K562 (cell line): ENCODE results near the gene CNOT10. TPM values are rescaled to one million over a fixed set of nuclear protein-coding genes. Genes with fewer than 3 reads are reported as not detected.
A peak's percentile ranks its signal among the peaks of the same experiment; 100 is the strongest.

Experiments used
- BCL6 ChIP-seq: fragments of 250-450 bp; sonication (Bioruptor Pico); IDR thresholded peaks from 2 replicates; pipeline ENCODE4 v1.4.0; 2020
- BMI1 ChIP-seq: fragments of 150-350 bp; IDR thresholded peaks from 2 replicates; pipeline ENCODE4 v1.6.1; 2014; ENCODE audit warnings: low read length
- CEBPZ ChIP-seq: fragments of 150-350 bp; IDR thresholded peaks from 2 replicates; pipeline ENCODE4 v1.6.1; 2014; ENCODE audit warnings: low read depth, mild to moderate bottlenecking, low read length, borderline replicate concordance
- CREB1 ChIP-seq, 2 experiments: sonication (generic) in 1 of 2; formaldehyde crosslinking in 1 of 2; IDR thresholded peaks; 2 replicates each; pipeline versions ENCODE4 v1.6.1 to v1.8.0; 2012 to 2022; ENCODE audit warnings: inconsistent platforms in 1 of 2, mild to moderate bottlenecking in 1 of 2, missing genetic modification reagents in 1 of 2, moderate library complexity in 1 of 2
- FIP1L1 ChIP-seq: fragments of 200-400 bp; formaldehyde crosslinking; IDR thresholded peaks from 2 replicates; pipeline ENCODE4 v1.6.1; 2018; ENCODE audit warnings: mild to moderate bottlenecking, low read depth, low read length; ENCODE audit not compliant: poor library complexity, severe bottlenecking
- NBN ChIP-seq: fragments of 450-650 bp; IDR thresholded peaks from 2 replicates; pipeline ENCODE4 v1.6.1; 2016; ENCODE audit warnings: low read depth, mild to moderate bottlenecking
- NCOA2 ChIP-seq, 2 experiments: fragments of 450-650 bp; IDR thresholded peaks; 2 replicates each; pipeline ENCODE4 v1.6.1; 2018; ENCODE audit warnings: mild to moderate bottlenecking in 2 of 2, moderate library complexity in 1 of 2; ENCODE audit not compliant: partially characterized antibody in 2 of 2
- NR2C2 ChIP-seq, 2 experiments: fragments of 200-800 bp in 1 of 2; sonication (Bioruptor generic) in 1 of 2; sonication (generic) in 1 of 2; formaldehyde crosslinking in 1 of 2; IDR thresholded peaks; 2 replicates each; pipeline versions ENCODE4 v1.6.1 to v1.8.0; 2016 to 2022; ENCODE audit warnings: mild to moderate bottlenecking in 1 of 2, missing compliant biosample characterization in 1 of 2, missing genetic modification characterization in 1 of 2, missing genetic modification reagents in 1 of 2
- NR3C1 ChIP-seq: sonication (generic); formaldehyde crosslinking; IDR thresholded peaks from 2 replicates; pipeline ENCODE4 v1.8.1; 2022; ENCODE audit warnings: missing genetic modification reagents
- PHB ChIP-seq: fragments of 250-450 bp; sonication (Bioruptor Pico); IDR thresholded peaks from 2 replicates; pipeline ENCODE4 v1.5.0; 2021
- PML ChIP-seq: IDR thresholded peaks from 2 replicates; pipeline ENCODE4 v1.6.1; 2012; ENCODE audit warnings: low read length, inconsistent platforms
- POU5F1 ChIP-seq: fragments of 150-350 bp; IDR thresholded peaks from 2 replicates; pipeline ENCODE4 v1.6.1; 2014; ENCODE audit warnings: borderline replicate concordance, low read length, low read depth, mild to moderate bottlenecking; ENCODE audit not compliant: partially characterized antibody
- RBM34 ChIP-seq: fragments of 200-400 bp; formaldehyde crosslinking; IDR thresholded peaks from 2 replicates; pipeline ENCODE4 v1.6.1; 2018; ENCODE audit warnings: low read length, borderline replicate concordance; ENCODE audit not compliant: insufficient read depth
- RFX7 ChIP-seq: fragments of 250-450 bp; sonication (Bioruptor Pico); IDR thresholded peaks from 2 replicates; pipeline ENCODE4 v1.5.1; 2021; ENCODE audit warnings: mild to moderate bottlenecking
- SIX5 ChIP-seq, 2 experiments: IDR thresholded peaks; 2 replicates each; pipeline ENCODE4 v1.6.1; 2011; ENCODE audit warnings: low read length in 2 of 2, borderline replicate concordance in 1 of 2, low read depth in 1 of 2, mild to moderate bottlenecking in 1 of 2, moderate library complexity in 1 of 2; ENCODE audit not compliant: insufficient read depth in 1 of 2
- SUPT5H ChIP-seq: fragments of 450-650 bp; IDR thresholded peaks from 2 replicates; pipeline ENCODE4 v1.6.1; 2016
- ZC3H11A ChIP-seq: IDR thresholded peaks from 2 replicates; pipeline ENCODE4 v1.6.1; 2012; ENCODE audit warnings: low read depth, low read length, improper control_type of control experiment
- ZNF395 ChIP-seq: fragments of 200-800 bp; sonication (Bioruptor generic); IDR thresholded peaks from 2 replicates; pipeline ENCODE4 v1.6.1; 2017; ENCODE audit warnings: missing genetic modification characterization, missing compliant biosample characterization
- ZNF79 ChIP-seq: fragments of 250-450 bp; sonication (Bioruptor Pico); IDR thresholded peaks from 2 replicates; pipeline ENCODE4 v1.4.0; 2020; ENCODE audit warnings: low read depth, mild to moderate bottlenecking, moderate library complexity
- ZSCAN32 ChIP-seq: fragments of 450-650 bp; formaldehyde crosslinking; IDR thresholded peaks from 2 replicates; pipeline ENCODE4 v1.4.0; 2020; ENCODE audit warnings: mild to moderate bottlenecking, moderate library complexity
- polyA plus RNA-seq, 8 experiments: library from polyadenylated mRNA; depleted of rRNA in 4 of 8; stranded (reverse) in 5 of 8; unstranded in 3 of 8; fragments of >200 nt; fragmentation: Nextera tagmentation in 2 of 8; fragmentation: Illumina TruSeq in 1 of 8; extraction: Ambion mirVana in 2 of 8; extraction: Trizol in 1 of 8; gene quantifications; 2 replicates each; pipeline versions ENCODE4 v1.2.1 to v1.2.3, GENCODE V29; 2011 to 2014; ENCODE audit warnings: inconsistent platforms in 1 of 8, missing spikeins in 1 of 8
- total RNA-seq, 7 experiments: library from RNA; depleted of rRNA in 6 of 7; stranded (reverse); fragments of >200 nt in 6 of 7; fragmentation: Illumina TruSeq in 2 of 7; extraction: Trizol in 2 of 7; gene quantifications; 2 replicates each; pipeline versions ENCODE4 v1.2.1 to v1.2.3, GENCODE V29; 2011 to 2021; ENCODE audit warnings: low replicate concordance in 1 of 7
- TF ChIP-seq, protein P1 (sequence below): fragments of 250-450 bp; sonication (Bioruptor Pico); IDR thresholded peaks from 2 replicates; pipeline ENCODE4 v1.4.0; 2020; ENCODE audit warnings: borderline replicate concordance

CNOT10 gene
- total and polyA plus RNA-seq, 9 of the 15 experiments (the other 6 are each of a cell fraction or from before 2014, with no cell fraction given): 35.7 to 114 (median 81.9) TPM

GRCh38 chr3:32684800-32685542 lies at the start of gene CNOT10 (continued):
- TF ChIP-seq ZC3H11A: no peak
- no peak for TF ChIP-seq NR2C2 (CRISPR knock-in tag; IDR thresholded peaks at IDR 0.05)
- peak; percentile 95 for TF ChIP-seq NR2C2 (tag; IDR thresholded peaks at IDR 0.05)
- no peak for TF ChIP-seq NCOA2 (IDR thresholded peaks at IDR 0.05; ENCODE audit: partially characterized antibody in 2 of 2)
- peak; percentile 69; the same call in 1 of the 2 replicates for TF ChIP-seq ZSCAN32 (CRISPR knock-in tag)
- TF ChIP-seq, protein P1, sequence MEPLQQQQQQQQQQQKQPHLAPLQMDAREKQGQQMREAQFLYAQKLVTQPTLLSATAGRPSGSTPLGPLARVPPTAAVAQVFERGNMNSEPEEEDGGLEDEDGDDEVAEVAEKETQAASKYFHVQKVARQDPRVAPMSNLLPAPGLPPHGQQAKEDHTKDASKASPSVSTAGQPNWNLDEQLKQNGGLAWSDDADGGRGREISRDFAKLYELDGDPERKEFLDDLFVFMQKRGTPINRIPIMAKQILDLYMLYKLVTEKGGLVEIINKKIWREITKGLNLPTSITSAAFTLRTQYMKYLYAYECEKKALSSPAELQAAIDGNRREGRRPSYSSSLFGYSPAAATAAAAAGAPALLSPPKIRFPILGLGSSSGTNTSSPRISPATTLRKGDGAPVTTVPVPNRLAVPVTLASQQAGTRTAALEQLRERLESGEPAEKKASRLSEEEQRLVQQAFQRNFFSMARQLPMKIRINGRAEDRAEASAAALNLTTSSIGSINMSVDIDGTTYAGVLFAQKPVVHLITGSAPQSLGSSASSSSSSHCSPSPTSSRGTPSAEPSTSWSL (CRISPR knock-in tag): 0 out of 2 replicates have a peak, but pooled peaks have one; percentile 68
- TF ChIP-seq SIX5 (IDR thresholded peaks at IDR 0.05; ENCODE audit: borderline replicate concordance in 1 of 2, insufficient read depth in 1 of 2, low read depth in 1 of 2, low read length in 2 of 2): peak in 1 of 2 experiments; percentile 35; a peak in 1 of 4 replicates
- TF ChIP-seq POU5F1: no peak
- TF ChIP-seq ZNF395 (CRISPR knock-in tag): peak; percentile 41; the same call in 1 of the 2 replicates
- TF ChIP-seq CREB1 (IDR thresholded peaks at IDR 0.05): peak; percentile 64; the same call in 1 of the 2 replicates
- peak; percentile 78 for TF ChIP-seq CREB1 (CRISPR knock-in tag; IDR thresholded peaks at IDR 0.05)
- no peak for TF ChIP-seq ZNF79 (CRISPR knock-in tag)
- TF ChIP-seq RBM34: no peak
- TF ChIP-seq NBN: peak; percentile 71; the same call in 1 of the 2 replicates
- TF ChIP-seq FIP1L1: peak; percentile 33
- peak; percentile 87 for TF ChIP-seq SUPT5H
- TF ChIP-seq NR3C1: no peak
- TF ChIP-seq RFX7 (CRISPR knock-in tag): no peak
- 0 out of 2 replicates have a peak, but pooled peaks have one; percentile 12 for TF ChIP-seq PHB (CRISPR knock-in tag)
- no peak for TF ChIP-seq BCL6 (CRISPR knock-in tag)
- TF ChIP-seq CEBPZ: no peak
- peak; percentile 42; the same call in 1 of the 2 replicates for TF ChIP-seq PML
- TF ChIP-seq BMI1: no peak
